Measurements from ENCODE around the gene OPN3.

- no peak for TF ChIP-seq EZH2phosphoT487 (IDR thresholded peaks at IDR 0.05; ENCODE audit: borderline replicate concordance, low read depth, low read length)
- no peak for TF ChIP-seq CTCF (conservative IDR thresholded peaks at IDR 0.05; ENCODE audit: low read length)
Measured at GRCh38 chr1:241593186-241593585, 47.0 kb downstream of the OPN3 start.
